GM19043 (cell line): ENCODE measurements around the gene H3-3A.
A peak's percentile ranks its signal among the peaks of the same experiment; 100 is the strongest.

Experiments
- ATAC-seq: cut with Tn5 transposase; IDR thresholded peaks from one replicate; pipeline ENCODE4 v1.9.1; 2021; ENCODE audit warnings: low read depth; ENCODE audit not compliant: unreplicated experiment

H3-3A gene

DNA sequence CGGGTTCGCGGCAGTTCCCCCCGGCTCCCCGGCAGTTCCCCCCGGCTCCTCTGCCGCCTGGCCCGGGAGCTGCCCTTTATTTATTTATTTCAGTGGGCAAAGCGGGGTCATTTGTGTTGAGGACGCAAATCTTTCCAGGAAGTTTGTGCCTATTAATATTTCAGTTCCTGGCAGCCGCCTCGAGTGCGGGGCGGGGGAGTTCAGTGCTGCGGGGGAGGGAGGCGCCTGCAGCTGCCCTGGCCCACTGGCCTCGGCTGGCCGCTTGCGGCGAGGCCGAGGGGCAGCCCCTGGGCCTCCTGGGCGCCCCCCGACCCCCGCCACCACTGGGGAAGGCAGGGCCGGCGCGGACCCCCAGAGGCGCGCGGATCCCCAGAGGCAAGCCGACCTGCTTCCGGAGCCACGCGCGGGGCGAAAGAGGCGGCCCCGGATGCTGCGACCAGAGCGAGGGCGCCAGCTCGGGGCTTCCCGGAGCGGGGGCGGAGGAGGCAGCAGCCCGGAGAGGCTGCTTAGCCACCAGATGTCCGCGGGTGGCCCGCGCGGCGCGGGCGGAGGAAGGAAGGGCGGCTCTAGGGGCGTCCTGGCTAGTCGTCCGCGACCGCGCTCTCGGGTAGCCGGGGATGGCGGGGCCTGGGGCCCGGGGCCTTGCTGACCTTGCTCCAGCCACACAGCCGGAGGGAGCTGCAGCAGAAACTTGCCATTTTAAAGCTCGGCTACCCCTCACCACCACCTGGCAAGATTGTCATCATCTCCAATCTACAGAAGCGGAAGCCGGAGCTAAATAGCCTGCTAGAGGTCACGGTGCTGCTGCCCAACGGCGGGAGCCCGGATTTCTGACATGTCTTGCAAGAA is 48.0 kb downstream of the H3-3A start:
- peak; percentile 68 for ATAC-seq

DNA sequence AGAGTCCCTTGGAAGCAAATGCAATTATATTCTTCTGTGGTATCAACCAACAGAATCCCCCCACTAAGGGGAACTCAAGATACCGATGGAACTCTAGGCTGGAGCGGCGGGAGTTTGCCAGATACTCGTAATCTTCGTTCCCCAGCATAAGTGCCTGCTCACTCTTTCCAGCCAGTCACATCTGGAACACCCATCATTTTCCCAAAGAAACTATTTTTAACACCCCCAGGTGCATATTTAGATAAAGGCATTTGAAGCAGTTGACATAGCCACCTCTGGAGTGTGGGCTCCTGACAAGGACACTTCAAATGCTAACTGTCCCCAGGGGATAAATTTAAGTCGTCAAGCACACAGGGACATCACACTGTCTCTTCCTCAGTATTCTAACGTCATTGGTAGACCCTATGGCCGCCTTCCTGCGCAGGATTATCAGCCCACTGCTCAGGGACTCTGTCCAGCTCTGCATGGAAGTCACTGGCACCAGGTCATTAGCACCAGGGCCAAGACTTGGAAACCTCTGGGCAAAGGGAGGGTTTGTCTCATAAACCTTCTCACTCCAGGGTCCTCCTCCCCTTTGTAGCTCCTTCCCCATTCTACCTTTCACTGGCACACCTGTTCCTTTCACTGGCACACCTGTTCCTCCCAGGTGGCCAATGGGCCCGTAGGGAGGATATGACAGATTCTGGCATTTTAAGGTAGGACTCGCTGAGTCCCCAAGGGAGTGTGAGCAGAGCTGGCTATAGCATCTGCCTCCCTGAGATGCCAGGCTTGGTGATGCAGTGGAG is 48.8 kb downstream of the H3-3A start:
- ATAC-seq = no peak

DNA sequence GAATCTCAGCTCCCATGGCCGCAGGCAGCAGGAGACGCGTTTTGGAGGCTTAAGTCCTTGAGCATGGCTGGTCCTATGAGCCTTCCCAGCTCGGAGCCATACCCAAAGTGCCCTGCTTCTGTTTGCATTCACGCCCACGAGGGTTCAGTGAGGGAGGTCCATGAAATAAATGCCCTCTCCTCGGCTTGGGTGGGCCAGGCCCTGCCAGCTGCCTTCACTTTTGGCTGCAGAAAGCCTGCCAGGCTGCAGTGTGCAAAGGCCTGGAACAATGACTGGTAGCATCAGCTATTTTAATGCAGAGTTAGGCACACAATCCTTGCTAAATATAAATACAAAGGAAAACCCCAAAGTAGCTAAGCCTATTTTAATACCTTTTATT is 49.4 kb downstream of the H3-3A start:
- ATAC-seq = no peak

DNA sequence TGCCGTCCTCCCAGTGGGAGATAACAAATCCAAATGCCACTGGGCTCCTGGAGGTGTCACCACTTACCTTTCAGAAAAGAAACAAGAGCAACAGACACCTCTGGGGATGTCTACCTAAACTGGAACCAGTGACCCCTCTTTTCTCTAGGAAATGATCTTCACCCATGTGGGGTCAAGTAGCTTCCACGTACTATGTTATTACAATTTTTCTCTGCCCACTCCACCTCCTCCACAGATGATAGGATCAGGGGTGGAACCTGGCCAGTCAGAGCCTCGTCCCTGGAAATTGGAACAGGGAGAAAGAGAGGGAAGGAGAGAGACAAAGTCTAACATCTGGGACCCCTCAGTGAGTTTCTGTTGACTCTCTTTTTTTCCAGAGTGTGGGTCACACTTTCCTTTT is 50.1 kb downstream of the H3-3A start:
- no peak for ATAC-seq

DNA sequence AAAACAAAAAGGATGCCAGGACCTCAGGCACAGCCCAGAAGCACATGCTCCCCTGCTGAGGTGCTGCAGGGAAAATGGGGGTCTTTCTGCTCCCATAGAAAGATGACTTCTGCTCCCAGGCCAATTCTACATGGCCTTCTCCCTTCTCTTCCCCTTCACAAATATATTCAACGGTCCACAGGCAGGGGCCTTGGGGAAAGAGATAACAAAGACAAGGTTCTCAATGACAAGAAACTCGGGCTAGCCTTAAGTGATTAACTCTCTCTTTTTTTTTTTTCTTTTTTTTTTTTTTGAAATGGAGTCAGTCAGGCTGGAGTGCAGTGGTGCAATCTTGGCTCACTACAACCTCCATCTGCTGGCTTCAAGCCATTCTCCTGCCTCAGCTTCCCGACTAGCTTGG is 54.2 kb downstream of the H3-3A start:
- ATAC-seq = no peak

DNA sequence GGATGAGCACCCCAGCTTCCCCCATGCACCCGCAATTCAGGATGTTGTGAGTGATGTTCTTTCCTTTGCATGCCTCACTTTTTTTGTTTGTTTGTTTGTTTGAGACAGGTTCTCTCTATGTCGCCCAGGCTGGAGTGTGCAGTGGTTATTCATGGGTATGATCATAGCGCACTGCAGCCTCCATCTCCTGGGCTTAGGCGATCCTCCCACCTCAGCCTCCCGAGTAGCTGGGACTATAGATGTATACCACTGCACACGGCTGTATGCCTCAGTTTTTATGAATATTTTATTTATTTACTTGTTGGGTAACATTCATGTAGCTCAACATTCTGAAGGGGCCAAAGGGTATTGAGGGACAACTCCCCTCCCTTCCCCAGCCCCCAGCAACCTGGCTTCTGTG is 54.8 kb downstream of the H3-3A start:
- no peak for ATAC-seq

DNA sequence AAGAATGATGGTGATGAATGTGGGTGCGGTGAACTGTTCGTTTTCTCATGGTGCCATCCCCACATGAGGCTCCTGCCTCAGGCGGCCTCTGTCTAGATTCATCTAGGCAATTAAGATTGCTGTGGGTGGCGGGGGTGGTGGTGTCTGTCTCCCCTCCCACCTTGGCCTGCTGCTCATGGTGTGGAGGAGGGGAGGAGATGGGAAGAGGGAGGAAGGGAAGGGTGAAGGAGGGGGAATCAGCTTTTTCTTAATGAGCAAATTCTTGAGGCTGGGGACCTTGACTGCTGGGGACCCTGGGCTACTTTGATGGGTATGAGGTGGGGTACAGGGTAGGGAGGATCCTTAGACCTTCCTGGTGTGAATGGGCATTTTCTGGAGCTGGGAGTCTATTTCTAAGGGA is 55.8 kb downstream of the H3-3A start:
- no peak for ATAC-seq

DNA sequence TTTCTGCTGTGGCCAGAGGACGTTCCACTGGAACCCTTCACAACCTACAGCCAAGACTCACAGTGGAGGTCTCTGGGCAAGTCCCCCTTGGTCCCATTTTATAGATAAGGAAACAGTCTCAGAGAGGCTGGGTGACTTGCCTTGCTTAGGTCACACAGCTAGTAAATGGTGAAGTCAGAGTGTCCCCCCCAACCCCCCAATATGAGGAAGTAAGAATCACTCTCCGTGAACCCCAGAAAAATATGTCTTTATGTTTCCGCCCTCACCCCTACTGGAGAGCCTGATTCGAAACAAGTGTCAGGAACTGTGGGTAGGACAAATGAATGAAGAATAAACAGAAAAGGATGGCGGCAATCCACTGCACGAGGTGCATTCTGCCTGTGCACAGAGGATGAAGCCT is 56.7 kb downstream of the H3-3A start:
- no peak for ATAC-seq

DNA sequence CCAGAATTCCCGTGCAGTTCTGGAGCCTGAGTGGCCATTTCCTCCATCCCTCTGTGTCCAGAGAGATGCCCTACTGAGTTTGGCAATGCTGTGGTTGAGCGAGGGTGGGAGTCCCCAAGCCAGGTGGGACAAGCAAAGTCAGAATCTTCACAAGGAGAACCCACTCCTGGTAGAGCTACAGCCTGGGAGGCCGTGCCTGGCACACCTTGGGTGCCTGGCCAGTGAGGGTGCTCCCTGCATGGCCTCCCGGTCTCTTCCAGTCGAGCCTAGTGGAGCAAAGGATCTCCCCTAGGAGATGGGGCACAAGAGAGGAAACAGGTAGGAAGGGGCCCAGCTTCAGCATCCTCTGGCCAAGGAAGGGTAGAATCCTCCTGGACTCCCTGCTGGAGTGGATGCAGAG is 57.9 kb downstream of the H3-3A start:
- ATAC-seq = no peak

DNA sequence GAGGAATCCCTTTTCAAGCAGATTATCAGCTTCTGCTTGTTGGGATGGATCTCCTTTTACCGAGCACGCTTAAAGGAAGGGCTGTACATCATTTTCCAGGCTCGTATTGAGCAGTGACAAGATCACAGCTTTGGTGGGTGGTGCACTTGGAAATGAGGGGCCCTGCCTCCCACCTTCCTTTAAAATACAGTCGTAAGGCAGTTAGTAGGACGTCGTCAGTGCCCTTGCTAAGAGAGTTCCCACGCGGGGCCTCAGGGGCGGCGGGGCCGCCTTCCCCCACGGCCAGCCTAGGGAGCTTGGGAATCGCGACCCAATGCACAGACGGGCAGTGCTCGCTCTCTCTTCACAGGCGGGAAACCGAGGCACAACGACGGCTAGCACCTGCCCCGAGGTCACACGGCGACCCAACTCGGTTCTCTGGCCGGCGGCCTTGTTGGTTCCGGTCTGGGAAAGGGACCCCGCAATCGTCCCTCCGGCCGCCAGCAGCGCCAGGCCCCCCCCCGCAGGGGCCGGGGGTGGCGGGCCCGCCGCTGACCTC is 58.6 kb downstream of the H3-3A start:
- no peak for ATAC-seq
